Right renal cortex interstitium (tissue), 3 donors: ENCODE data around the gene EFCAB13. TPM values are rescaled to one million over a fixed set of nuclear protein-coding genes. Genes with fewer than 3 reads are reported as not detected.
"Not testable (repeated sequence)": the region's sequence is repeated elsewhere in the genome, so short reads cannot be mapped to it uniquely, and the experiment has no call there.

Experiments
- DNase-seq, 3 donors: peaks; one replicate each; pipeline ENCODE4 v3.0.0-alpha.2; 2013; ENCODE audit warnings: low read depth in 3 of 3, low spot score in 2 of 3
- polyA plus RNA-seq, 3 donors: library from polyadenylated mRNA; unstranded; fragments of 120-200 nt; gene quantifications; one replicate each; pipeline ENCODE4 v1.2.1, GENCODE V29; 2013; ENCODE audit not compliant: insufficient read length in 3 of 3

The EFCAB13 gene
- polyA plus RNA-seq, 3 donors = 3.2 to 6.5 (median 4.6) TPM

DNA sequence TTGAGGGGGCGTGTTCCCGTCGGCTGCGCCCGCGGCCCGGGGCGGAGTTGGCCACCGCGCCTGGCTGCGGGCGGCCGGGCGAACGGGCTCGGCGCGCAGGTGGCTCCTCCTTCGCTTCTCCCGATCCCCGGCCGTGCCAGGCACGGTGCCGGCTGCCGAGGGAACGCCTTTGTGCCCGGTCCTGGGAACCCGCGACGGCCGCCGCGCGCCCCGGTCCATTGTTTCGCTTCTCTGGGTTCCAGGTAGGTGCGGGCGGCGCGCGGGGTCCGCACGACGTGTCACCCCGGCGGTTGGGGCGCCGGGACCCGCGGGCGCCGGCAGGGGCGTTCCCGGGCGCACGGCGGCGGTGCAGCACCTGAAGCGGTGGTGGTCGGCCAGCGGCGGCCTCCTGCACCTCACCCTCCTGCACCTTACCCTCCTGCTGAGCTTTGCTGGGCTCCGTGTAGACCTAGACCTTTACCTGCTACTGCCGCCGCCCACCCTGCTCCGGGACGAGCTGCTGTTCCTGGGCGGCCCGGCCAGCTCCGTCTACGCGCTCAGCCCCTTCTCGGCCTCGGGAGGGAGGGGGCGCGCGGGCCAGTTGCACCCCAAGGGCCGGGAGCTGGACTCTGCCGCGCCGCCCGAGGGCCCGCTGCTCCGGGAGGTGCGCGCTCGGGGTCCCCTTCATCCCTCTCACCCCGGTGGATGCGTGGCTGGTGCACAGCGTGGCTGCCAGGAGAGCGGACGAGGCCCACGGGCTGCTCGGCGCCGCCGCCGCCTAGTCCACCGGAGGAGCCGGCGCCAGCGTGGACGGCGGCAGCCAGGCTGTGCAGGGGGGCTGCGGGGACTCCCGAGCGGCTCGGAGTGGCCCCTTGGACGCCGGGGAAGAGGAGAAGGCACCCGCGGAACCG is 99.9 kb downstream of the EFCAB13 start:
- no peak for DNase-seq

DNA sequence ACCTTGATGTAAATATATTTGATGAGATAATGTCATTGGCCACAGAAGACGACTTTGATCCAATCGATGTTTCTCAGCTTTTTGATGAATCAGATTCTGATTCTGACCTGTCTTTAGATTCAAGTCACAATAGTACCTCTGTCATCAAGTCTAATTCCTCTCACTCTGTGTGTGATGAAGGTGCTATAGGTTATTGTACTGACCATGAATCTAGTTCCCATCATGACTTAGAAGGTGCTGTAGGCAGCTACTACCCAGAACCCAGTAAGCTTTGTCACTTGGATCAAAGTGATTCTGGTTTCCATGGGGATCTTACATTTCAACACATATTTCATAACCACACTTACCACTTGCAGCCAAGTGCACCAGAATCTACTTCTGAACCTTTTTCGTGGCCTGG is 101.5 kb downstream of the EFCAB13 start:
- DNase-seq = not testable (repeated sequence)

DNA sequence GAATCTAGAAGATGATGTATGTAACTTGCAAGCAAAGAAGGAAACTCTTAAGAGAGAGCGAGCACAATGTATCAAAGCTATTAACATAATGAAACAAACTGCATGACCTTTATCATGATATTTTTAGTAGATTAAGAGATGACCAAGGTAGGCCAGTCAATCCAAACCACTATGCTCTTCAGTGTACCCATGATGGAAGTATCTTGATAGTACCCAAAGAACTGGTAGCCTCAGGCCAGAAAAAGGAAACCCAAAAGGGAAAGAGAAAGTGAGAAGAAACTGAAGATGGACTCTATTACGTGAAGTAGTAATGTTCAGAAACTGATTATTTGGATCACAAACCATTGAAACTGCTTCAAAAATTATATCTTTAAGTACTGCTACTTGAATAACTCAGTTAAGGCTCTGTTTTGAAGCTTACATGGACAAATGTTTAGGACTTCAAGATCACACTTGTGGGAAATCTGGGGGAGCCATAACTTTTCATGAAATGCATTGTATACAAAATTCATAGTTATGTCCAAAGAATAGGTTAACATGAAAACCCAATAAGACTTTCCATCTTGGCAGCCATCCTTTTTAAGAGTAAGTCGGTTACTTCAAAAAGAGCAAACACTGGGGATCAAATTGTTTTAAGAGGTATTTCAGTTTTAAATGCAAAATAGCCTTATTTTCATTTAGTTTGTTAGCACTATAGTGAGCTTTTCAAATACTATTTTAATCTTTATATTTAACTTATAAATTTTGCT is 102.3 kb downstream of the EFCAB13 start:
- not testable (repeated sequence) for DNase-seq

DNA sequence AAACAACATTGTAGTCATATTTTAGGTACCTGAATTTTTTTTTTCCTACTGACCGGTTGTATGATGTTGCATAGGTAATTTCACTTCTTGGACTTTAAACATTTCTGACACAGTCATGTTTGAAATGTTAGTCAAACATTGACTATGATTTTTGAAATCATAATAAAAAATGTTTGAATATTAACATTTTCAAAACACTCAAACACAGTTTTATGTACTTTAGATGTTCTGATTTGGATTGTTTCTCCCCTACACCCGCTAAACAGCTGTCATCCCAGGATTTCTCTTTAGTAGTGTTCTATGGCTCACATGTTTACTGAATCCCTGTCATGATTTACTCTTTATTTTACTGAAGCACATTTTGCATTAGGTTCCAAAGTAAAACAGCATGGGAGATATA is 104.2 kb downstream of the EFCAB13 start:
- DNase-seq = no peak

DNA sequence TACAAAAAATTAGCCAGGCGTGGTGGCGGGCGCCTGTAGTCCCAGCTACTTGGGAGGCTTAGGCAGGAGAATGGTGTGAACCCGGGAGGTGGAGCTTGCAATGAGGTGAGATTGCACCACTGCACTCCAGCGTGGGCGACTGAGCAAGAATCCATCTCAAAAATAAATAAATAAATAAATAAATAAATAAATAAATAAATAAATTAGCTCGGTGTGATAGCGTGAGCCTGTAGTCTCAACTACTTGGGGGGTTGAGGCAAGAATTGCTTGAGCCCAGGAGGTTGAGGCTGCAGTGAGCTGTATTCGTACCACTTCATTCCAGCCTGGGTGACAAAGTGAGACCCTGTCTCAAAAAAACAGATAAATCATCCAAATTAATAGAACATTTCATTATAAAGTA is 108.5 kb downstream of the EFCAB13 start:
- not testable (repeated sequence) for DNase-seq

DNA sequence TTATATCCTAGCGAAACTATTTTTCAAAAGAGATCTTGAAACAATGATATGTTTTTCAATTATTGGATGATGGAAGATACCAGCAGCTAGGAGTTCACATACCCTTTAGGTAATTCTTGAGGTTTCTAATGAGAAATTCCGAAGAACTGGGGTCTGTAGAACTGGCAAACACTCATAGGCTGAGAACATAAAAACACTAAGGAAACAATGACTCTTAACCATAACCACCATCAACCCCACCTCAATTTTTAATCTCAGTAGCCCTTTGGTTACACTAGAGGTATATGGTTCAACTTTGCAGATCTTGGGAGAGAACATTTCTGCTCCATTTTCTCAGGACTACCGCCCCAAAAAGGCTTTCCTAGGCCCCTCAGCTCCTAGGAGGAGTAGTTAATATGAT is 141.4 kb downstream of the EFCAB13 start:
- DNase-seq = no peak

DNA sequence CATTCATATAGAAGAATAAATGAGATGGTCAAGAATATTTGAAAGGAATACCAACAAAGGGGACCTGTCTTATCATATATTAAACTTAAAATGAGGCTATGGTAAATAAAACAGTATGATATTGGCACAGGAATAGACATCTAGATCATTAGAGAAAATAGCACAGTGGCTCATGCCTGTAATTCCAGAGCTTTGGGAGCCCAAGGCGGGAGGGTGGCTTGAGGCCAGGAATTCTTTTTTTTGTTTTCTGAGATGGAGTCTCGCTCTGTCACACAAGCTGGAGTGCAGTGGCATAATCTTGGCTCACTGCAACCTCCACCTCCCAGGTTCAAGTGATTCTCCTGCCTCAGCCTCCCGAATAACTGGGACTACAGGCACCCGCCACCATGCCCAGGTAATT is 143.2 kb downstream of the EFCAB13 start:
- DNase-seq = not testable (repeated sequence)

DNA sequence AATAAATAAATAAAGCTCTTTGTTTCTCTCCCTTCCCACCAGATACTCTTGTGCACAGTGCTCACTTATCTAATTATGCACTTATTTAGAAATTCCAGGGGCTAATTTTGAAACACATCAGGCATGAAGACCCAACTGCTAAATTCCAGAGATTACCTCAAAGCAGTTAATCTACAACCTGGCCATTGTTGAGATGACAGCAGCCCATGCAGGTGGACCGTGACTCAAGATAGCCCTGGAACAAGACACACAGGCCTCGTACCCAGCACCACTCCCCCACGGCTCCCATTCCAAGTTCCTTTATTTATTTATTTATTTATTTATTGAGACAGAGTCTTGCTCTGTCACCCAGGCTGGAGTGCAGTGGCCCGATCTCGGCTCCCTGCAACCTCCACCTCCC is 147.1 kb downstream of the EFCAB13 start:
- no peak for DNase-seq

DNA sequence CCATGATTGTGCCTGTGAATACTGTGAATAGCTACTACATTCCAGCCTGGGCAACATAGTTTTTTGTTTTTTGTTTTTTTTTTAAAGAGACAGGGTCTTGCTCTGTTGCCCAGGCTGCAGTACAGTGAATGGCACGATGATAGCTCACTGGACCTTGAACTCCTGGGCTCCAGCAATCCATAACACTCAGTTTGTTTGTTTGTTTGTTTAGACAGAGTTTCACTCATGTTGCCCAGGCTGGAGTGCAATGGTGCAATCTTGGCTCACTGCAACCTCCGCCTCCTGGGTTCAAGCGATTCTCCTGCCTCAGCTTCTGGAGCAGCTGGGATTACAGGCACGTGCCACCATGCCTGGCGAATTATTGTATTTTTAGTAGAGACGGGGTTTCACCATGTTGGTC is 148.3 kb downstream of the EFCAB13 start:
- DNase-seq = not testable (repeated sequence)

Other genes starting within 250 kb of the EFCAB13 start
- gene CDC27, start 134.7 kb upstream of the EFCAB13 start, polyA plus RNA-seq = 10 to 100 TPM; 58.9 to 63.1 (median 59.4) TPM
- 1 to 10 TPM; 3.6 to 6.6 (median 3.9) TPM for gene MYL4, start 114.6 kb upstream of the EFCAB13 start, polyA plus RNA-seq
- gene ITGB3, start 70.1 kb upstream of the EFCAB13 start, polyA plus RNA-seq = 10 to 100 TPM; 19.0 to 20.8 (median 20.7) TPM
- gene NPEPPS, start 207.2 kb downstream of the EFCAB13 start, polyA plus RNA-seq = 100 to 1,000 TPM; 137 to 150 (median 138) TPM